IMR-90 (cell line): Measurements from ENCODE around the gene UPK2.

Experiments
- BHLHE40 ChIP-seq: fragments of 150-350 bp; IDR thresholded peaks from 2 replicates; pipeline ENCODE4 v1.6.1; 2016; ENCODE audit warnings: mild to moderate bottlenecking, low read depth, low read length
- CTCF ChIP-seq: conservative IDR thresholded peaks from 2 replicates; pipeline ENCODE4 v1.5.1; 2012; ENCODE audit warnings: mild to moderate bottlenecking, low read depth, low read length, improper control_type of control experiment
- FOS ChIP-seq: fragments of 150-350 bp; IDR thresholded peaks from 2 replicates; pipeline ENCODE4 v1.6.1; 2016; ENCODE audit warnings: low read depth, low read length
- MAFK ChIP-seq: IDR thresholded peaks from 2 replicates; pipeline ENCODE4 v1.6.1; 2012; ENCODE audit warnings: low read depth, low read length, improper control_type of control experiment
- MAZ ChIP-seq: IDR thresholded peaks from 2 replicates; pipeline ENCODE4 v1.6.1; 2012; ENCODE audit warnings: low read depth, mild to moderate bottlenecking, low read length, improper control_type of control experiment, moderate library complexity, borderline replicate concordance
- NFE2L2 ChIP-seq: fragments of 150-350 bp; IDR thresholded peaks from 2 replicates; pipeline ENCODE4 v1.6.1; 2016; ENCODE audit warnings: low read depth, mild to moderate bottlenecking, low read length
- POLR2A ChIP-seq: IDR thresholded peaks from 2 replicates; pipeline ENCODE4 v1.6.1; 2012; ENCODE audit warnings: mild to moderate bottlenecking, low read depth, low read length
- RAD21 ChIP-seq: IDR thresholded peaks from 2 replicates; pipeline ENCODE4 v1.6.1; 2012; ENCODE audit warnings: low read length, improper control_type of control experiment
- RCOR1 ChIP-seq: IDR thresholded peaks from 2 replicates; pipeline ENCODE4 v1.6.1; 2012; ENCODE audit warnings: mild to moderate bottlenecking, low read length, improper control_type of control experiment; ENCODE audit not compliant: insufficient replicate concordance
- RFX5 ChIP-seq: IDR thresholded peaks from 2 replicates; pipeline ENCODE4 v1.8.0; 2012; ENCODE audit warnings: low read depth, mild to moderate bottlenecking, low read length, moderate library complexity
- USF2 ChIP-seq: fragments of 150-350 bp; IDR thresholded peaks from 2 replicates; pipeline ENCODE4 v1.6.1; 2017; ENCODE audit warnings: mild to moderate bottlenecking, antibody characterized with exemption, low read length, low read depth

GRCh38 chr11:118971646-118972045 lies 15.5 kb downstream of the UPK2 start, which contains the start of gene FOXR1:
- TF ChIP-seq RCOR1 (no peak), POLR2A (no peak), CTCF (no peak), RFX5 (no peak), FOS (no peak), MAZ (no peak), BHLHE40 (no peak), RAD21 (no peak), MAFK (no peak), USF2 (no peak), NFE2L2 (no peak)
